SH-SY5Y (cell line): ENCODE measurements around the gene FNBP1.

Experiments used
- GATA2 ChIP-seq: IDR thresholded peaks from 2 replicates; pipeline ENCODE4 v1.6.1; 2011; ENCODE audit warnings: mild to moderate bottlenecking, low read depth, low read length
- GATA3 ChIP-seq: IDR thresholded peaks from 2 replicates; pipeline ENCODE4 v1.6.1; 2011; ENCODE audit warnings: low read depth, mild to moderate bottlenecking, low read length, moderate library complexity

GRCh38 chr9:129889122-129889940 is 153.7 kb downstream of the FNBP1 start:
- TF ChIP-seq GATA2 (no peak), GATA3 (no peak)
